Activated CD4-positive, alpha-beta T cell treated with anti-CD3 and anti-CD28 coated beads for 36 hours (primary cell): Measurements from ENCODE around the gene CDH18. TPM values are rescaled to one million over a fixed set of nuclear protein-coding genes. Genes with fewer than 3 reads are reported as not detected.

ENCODE experiments used
- ATAC-seq: fragments of 200-7000 bp; cut with Tn5 transposase; one replicate; pipeline ENCODE4 v1.10.0; 2021; ENCODE audit warnings: mild to moderate bottlenecking, moderate library complexity
- CTCF ChIA-PET: fragments of 350-600 bp; sonication (Branson Sonifier 250); formaldehyde crosslinking; loops from one replicate; lab custom pipeline; 2021; ENCODE audit warnings: antibody characterized with exemption; lab: Charles Lee
- POLR2A ChIA-PET: fragments of 350-600 bp; sonication (Branson Sonifier 250); formaldehyde crosslinking; loops from one replicate; lab custom pipeline; 2021; ENCODE audit warnings: antibody characterized with exemption, inconsistent platforms; lab: Charles Lee
- DNase-seq: peaks from one replicate; pipeline ENCODE4 v3.0.0-alpha.2; 2020
- H3K27ac Mint-ChIP-seq: one replicate; pipeline ENCODE4 v1.8.0; 2021; ENCODE audit warnings: mixed read lengths
- H3K27me3 Mint-ChIP-seq: one replicate; pipeline ENCODE4 v1.8.0; 2021; ENCODE audit warnings: mixed read lengths
- H3K36me3 Mint-ChIP-seq: one replicate; pipeline ENCODE4 v1.8.0; 2021; ENCODE audit warnings: low read depth, mixed read lengths
- H3K4me1 Mint-ChIP-seq: one replicate; pipeline ENCODE4 v1.8.0; 2021; ENCODE audit warnings: mixed read lengths
- H3K4me3 Mint-ChIP-seq: one replicate; pipeline ENCODE4 v1.8.0; 2021; ENCODE audit warnings: mild to moderate bottlenecking, moderate library complexity, mixed read lengths
- H3K9me3 Mint-ChIP-seq: one replicate; pipeline ENCODE4 v1.8.0; 2021; ENCODE audit warnings: low read depth, mixed read lengths
- intact Hi-C, 2 experiments: fragments of 100-400 bp; cut with DNase I in 1 of 2; cut with micrococcal nuclease in 1 of 2; formaldehyde crosslinking; loops; one replicate each; pipeline versions ENCODE4 v1.14.2 to v1.15.1; 2022 to 2024; cut with DNase I, micrococcal nuclease
- total RNA-seq, 2 experiments: library from RNA; stranded (reverse); gene quantifications; one replicate each; pipeline ENCODE4 v1.2.3, GENCODE V29; 2021

The CDH18 gene
- total RNA-seq, 2 experiments from 2014 or later: not detected

GRCh38 chr5:19497229-19497815 lies 490.7 kb downstream of the CDH18 start:
- peaks cover 12% of the 10 kb centered on the region for H3K9me3 Mint-ChIP-seq

DNA sequence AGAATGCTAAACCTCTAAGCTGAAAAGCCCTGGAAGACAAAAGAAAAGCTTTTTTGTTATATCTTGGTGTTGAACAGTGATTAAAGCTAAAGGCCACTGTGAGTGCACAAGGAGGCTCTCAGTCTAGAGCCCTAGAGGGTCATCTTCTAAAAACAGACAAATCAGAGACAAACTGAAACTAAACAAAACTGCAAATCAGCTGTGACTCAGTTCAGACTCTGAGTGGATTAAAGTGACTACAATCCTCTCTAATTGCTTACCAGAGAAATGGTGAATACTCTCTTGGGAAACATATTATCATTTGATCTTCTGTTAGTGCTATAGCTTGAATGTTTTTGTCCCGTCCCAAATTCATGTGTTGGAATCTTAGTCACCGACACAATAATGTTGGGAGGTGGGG lies 491.9 kb downstream of the CDH18 start:
- DNase-seq: no peak
- H3K9me3 Mint-ChIP-seq: peaks cover 14% of the 10 kb centered on the region
- no peaks in the 10 kb centered on the region for H3K4me1 Mint-ChIP-seq
- H3K36me3 Mint-ChIP-seq: no peaks in the 10 kb centered on the region
- H3K27ac Mint-ChIP-seq: no peak overlapping the region
- no peak for ATAC-seq
- ChIA-PET CTCF (no interaction called here), POLR2A (no interaction called here)
- intact Hi-C loops: no loop called here
- H3K27me3 Mint-ChIP-seq: no peaks in the 10 kb centered on the region
- no peak overlapping the region for H3K4me3 Mint-ChIP-seq

More at GRCh38 chr5:19497229-19497815, 490.7 kb downstream of the CDH18 start:
- Mint-ChIP-seq H3K4me3 (no peak overlapping the region), H3K4me1 (no peaks in the 10 kb centered on the region), H3K27ac (no peak overlapping the region), H3K36me3 (no peaks in the 10 kb centered on the region), H3K27me3 (no peaks in the 10 kb centered on the region)
- intact Hi-C loops: no loop called here
- CTCF ChIA-PET: no interaction called here
- DNase-seq (no peak), ATAC-seq (no peak)
- POLR2A ChIA-PET: no interaction called here

GRCh38 chr5:19492861-19493260 lies 495.1 kb downstream of the CDH18 start:
- DNase-seq: no peak
- Mint-ChIP-seq H3K9me3 (peaks cover 12% of the 10 kb centered on the region), H3K27me3 (no peaks in the 10 kb centered on the region), H3K4me1 (no peaks in the 10 kb centered on the region), H3K36me3 (no peaks in the 10 kb centered on the region), H3K4me3 (no peak overlapping the region), H3K27ac (no peak overlapping the region)
- CTCF ChIA-PET: no interaction called here
- intact Hi-C loops: no loop called here
- no peak for ATAC-seq
- POLR2A ChIA-PET: no interaction called here

GRCh38 chr5:19488786-19489185 lies 499.2 kb downstream of the CDH18 start:
- Mint-ChIP-seq H3K27me3 (no peaks in the 10 kb centered on the region), H3K9me3 (peaks cover 11% of the 10 kb centered on the region), H3K4me1 (no peaks in the 10 kb centered on the region), H3K36me3 (no peaks in the 10 kb centered on the region), H3K27ac (no peak overlapping the region), H3K4me3 (no peak overlapping the region)
- DNase-seq (no peak), ATAC-seq (no peak)
- POLR2A ChIA-PET: no interaction called here
- CTCF ChIA-PET: no interaction called here
- intact Hi-C loops: no loop called here

DNA sequence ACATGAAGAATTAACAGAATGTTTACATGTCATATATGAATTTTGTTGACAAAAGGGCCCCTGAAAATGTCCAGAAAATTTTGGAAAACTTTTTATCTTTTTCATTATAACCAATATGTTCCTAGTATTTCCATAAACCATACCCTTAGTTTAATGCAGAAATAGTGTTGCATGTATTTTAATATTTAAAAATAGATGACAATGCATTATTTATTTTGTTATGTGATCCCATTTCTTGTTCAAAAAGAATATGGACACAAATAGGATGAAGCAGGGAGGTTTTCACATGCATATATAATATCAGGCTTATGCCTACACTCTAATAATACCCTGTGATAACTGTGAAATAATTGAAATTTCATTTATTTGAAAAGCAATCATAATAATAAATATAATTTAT lies 500.5 kb downstream of the CDH18 start:
- Mint-ChIP-seq H3K36me3 (no peaks in the 10 kb centered on the region), H3K4me3 (no peak overlapping the region)

DNA sequence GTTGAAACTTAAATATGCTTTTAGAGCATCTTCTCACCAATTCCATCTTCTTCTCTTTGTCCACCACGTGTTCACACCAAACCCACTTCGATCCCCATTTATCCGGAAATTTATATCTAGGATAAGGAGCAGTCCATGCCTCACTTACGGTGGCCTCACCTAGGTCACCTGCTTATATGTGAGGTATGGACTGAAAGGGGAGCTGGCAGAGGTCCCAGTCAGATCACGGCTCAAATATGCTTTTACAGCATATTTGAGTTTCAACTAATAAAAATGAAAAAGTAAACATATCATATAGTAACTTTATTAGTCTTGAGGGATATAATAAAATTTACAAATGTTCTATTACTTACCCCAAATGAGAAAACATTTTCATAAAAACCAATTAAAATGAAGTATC lies 508.4 kb downstream of the CDH18 start:
- H3K4me3 Mint-ChIP-seq: no peak overlapping the region

More for the DNA sequence above, 500.5 kb downstream of the CDH18 start:
- ATAC-seq: no peak
- DNase-seq: no peak
- Mint-ChIP-seq H3K27ac (no peak overlapping the region), H3K9me3 (peaks cover 9% of the 10 kb centered on the region), H3K27me3 (no peaks in the 10 kb centered on the region), H3K4me1 (no peaks in the 10 kb centered on the region)
- intact Hi-C loops: no loop called here
- CTCF ChIA-PET: no interaction called here
- POLR2A ChIA-PET: no interaction called here

GRCh38 chr5:19462019-19462418 lies 526.0 kb downstream of the CDH18 start:
- intact Hi-C loops: no loop called here
- H3K4me1 Mint-ChIP-seq: no peaks in the 10 kb centered on the region
- no peaks in the 10 kb centered on the region for H3K27me3 Mint-ChIP-seq
- no peaks in the 10 kb centered on the region for H3K36me3 Mint-ChIP-seq
- peaks cover 11% of the 10 kb centered on the region for H3K9me3 Mint-ChIP-seq
- H3K27ac Mint-ChIP-seq: no peak overlapping the region
- CTCF ChIA-PET: no interaction called here
- H3K4me3 Mint-ChIP-seq: no peak overlapping the region
- POLR2A ChIA-PET: no interaction called here
- ATAC-seq (no peak), DNase-seq (no peak)

More for the DNA sequence above, 508.4 kb downstream of the CDH18 start:
- Mint-ChIP-seq H3K4me1 (no peaks in the 10 kb centered on the region), H3K9me3 (peaks cover 20% of the 10 kb centered on the region), H3K27me3 (no peaks in the 10 kb centered on the region), H3K36me3 (no peaks in the 10 kb centered on the region), H3K27ac (no peak overlapping the region)
- ChIA-PET CTCF (no interaction called here), POLR2A (no interaction called here)
- intact Hi-C loops: no loop called here
- no peak for DNase-seq
- no peak for ATAC-seq

GRCh38 chr5:19424506-19424905 lies 563.5 kb downstream of the CDH18 start:
- ATAC-seq (no peak), DNase-seq (no peak)
- Mint-ChIP-seq H3K9me3 (peaks cover 11% of the 10 kb centered on the region), H3K27ac (no peak overlapping the region), H3K27me3 (no peaks in the 10 kb centered on the region), H3K36me3 (no peaks in the 10 kb centered on the region), H3K4me3 (no peak overlapping the region), H3K4me1 (no peaks in the 10 kb centered on the region)
- ChIA-PET CTCF (no interaction called here), POLR2A (no interaction called here)
- intact Hi-C loops: no loop called here
